Body of pancreas (tissue), 4 donors: ENCODE results near the gene NHERF2. TPM values are rescaled to one million over a fixed set of nuclear protein-coding genes. Genes with fewer than 3 reads are reported as not detected.

Experiments
- ATAC-seq: fragments of 150-250 bp; one replicate; pipeline ENCODE4 v1.9.1; 2016
- DNase-seq, 4 donors: peaks; one replicate each; pipeline ENCODE4 v3.0.0-alpha.2; 2019
- H3K27ac ChIP-seq, 4 donors: fragments of 200-600 bp; sonication (generic); 1 replicate in 3 of 4; 2 replicates in 1 of 4; pipeline versions ENCODE4 v1.5.1 to v1.6.1; 2016 to 2019; ENCODE audit warnings: mild to moderate bottlenecking in 1 of 4, mixed read lengths in 1 of 4, moderate library complexity in 1 of 4
- H3K27me3 ChIP-seq, 2 donors: fragments of 200-600 bp; sonication (generic); one replicate each; pipeline ENCODE4 v1.6.0; 2016; ENCODE audit warnings: mild to moderate bottlenecking in 1 of 2
- H3K36me3 ChIP-seq, 2 donors: fragments of 200-600 bp; sonication (generic); replicated peaks in 1 of 2; 2 replicates each; pipeline ENCODE4 v1.5.1; 2016; ENCODE audit warnings: low read depth in 2 of 2; ENCODE audit not compliant: insufficient read depth in 1 of 2
- H3K4me1 ChIP-seq: fragments of 200-600 bp; sonication (generic); one replicate; pipeline ENCODE4 v1.6.0; 2016
- H3K4me3 ChIP-seq, 2 donors: fragments of 200-600 bp; sonication (generic); 1 replicate in 1 of 2; 2 replicates in 1 of 2; pipeline ENCODE4 v1.5.1; 2016 to 2019
- H3K9me3 ChIP-seq, 3 donors: fragments of 200-600 bp; sonication (generic); 1 replicate in 2 of 3; 2 replicates in 1 of 3; pipeline ENCODE4 v1.5.1; 2016
- CTCF ChIP-seq, 7 experiments: fragments of 450-650 bp in 4 of 7; fragments of 200-600 bp in 3 of 7; sonication (generic) in 3 of 7; IDR thresholded peaks; one replicate each; pipeline ENCODE4 v1.5.1; 2016 to 2019; ENCODE audit warnings: antibody characterized with exemption in 7 of 7
- POLR2A ChIP-seq, 3 donors: fragments of 450-650 bp; IDR thresholded peaks; one replicate each; pipeline ENCODE4 v1.6.1; 2016; ENCODE audit warnings: antibody characterized with exemption in 3 of 3, mild to moderate bottlenecking in 2 of 3
- WGBS, 2 donors: methylation state at CpG; one replicate each; pipeline ENCODE4 v1.1.5; 2017; 5-methylcytosine and 5-hydroxymethylcytosine counted together
- intact Hi-C: fragments of 100-400 bp; cut with DNase I; formaldehyde crosslinking; loops from one replicate; pipeline ENCODE4 v1.15.1; 2023
- total RNA-seq, 2 donors: library from RNA; depleted of rRNA; stranded (reverse); fragments of >200 nt; gene quantifications; one replicate each; pipeline ENCODE4 v1.1.0, GENCODE V29; 2016

NHERF2 gene
- total RNA-seq, 2 donors from 2014 or later: 32.7 to 87.3 TPM

GRCh38 chr16:2061023-2061422 is 34.3 kb downstream of the NHERF2 start:
- Histone ChIP-seq H3K27me3 (no peaks in the 10 kb centered on the region), H3K36me3 (peaks cover 0 to 4% of the 10 kb centered on the region in 2 donors), H3K4me3 (no peak overlapping the region), H3K4me1 (no peaks in the 10 kb centered on the region), H3K9me3 (no peaks in the 10 kb centered on the region), H3K27ac (no peak overlapping the region)
- 86 to 94% methylated on average over 7 to 17 of the region's 18 CpGs for WGBS, 2 donors
- intact Hi-C loops: no loop called here
- DNase-seq (no peak), ATAC-seq (no peak)
- TF ChIP-seq CTCF (IDR thresholded peaks at IDR 0.05) (no peak), POLR2A (IDR thresholded peaks at IDR 0.05) (no peak)

GRCh38 chr16:2061526-2061925 is 34.8 kb downstream of the NHERF2 start:
- Histone ChIP-seq H3K9me3 (no peaks in the 10 kb centered on the region), H3K4me3 (no peak overlapping the region), H3K27ac (no peak overlapping the region), H3K36me3 (peaks cover 0 to 7% of the 10 kb centered on the region in 2 donors), H3K4me1 (no peaks in the 10 kb centered on the region), H3K27me3 (no peaks in the 10 kb centered on the region)
- no peak for TF ChIP-seq CTCF (IDR thresholded peaks at IDR 0.05)
- TF ChIP-seq POLR2A (IDR thresholded peaks at IDR 0.05): no peak
- no peak for DNase-seq
- WGBS, 2 donors: 93 to 97% methylated on average over 7 to 12 of the region's 13 CpGs
- intact Hi-C loops: no loop called here
- ATAC-seq: no peak

- ATAC-seq (no peak), DNase-seq (no peak)
- intact Hi-C loops: no loop called here
- Histone ChIP-seq H3K4me1 (no peaks in the 10 kb centered on the region), H3K4me3 (no peak overlapping the region), H3K27ac (no peak overlapping the region), H3K9me3 (no peaks in the 10 kb centered on the region), H3K36me3 (peaks cover 0 to 7% of the 10 kb centered on the region in 2 donors), H3K27me3 (no peaks in the 10 kb centered on the region)
- 94% methylated on average over 16 of the region's 28 CpGs; no CpG with 5 or more reads in 1 of the 2 donors for WGBS, 2 donors
- TF ChIP-seq POLR2A (IDR thresholded peaks at IDR 0.05) (no peak), CTCF (IDR thresholded peaks at IDR 0.05) (no peak)
Observed at GRCh38 chr16:2062801-2063200, 36.1 kb downstream of the NHERF2 start.

GRCh38 chr16:2063861-2064260 is 37.2 kb downstream of the NHERF2 start:
- H3K4me1 ChIP-seq: no peaks in the 10 kb centered on the region
- peaks cover 0 to 7% of the 10 kb centered on the region in 2 donors for H3K36me3 ChIP-seq
- ATAC-seq (no peak), DNase-seq (no peak)
- H3K27me3 ChIP-seq: no peaks in the 10 kb centered on the region
- WGBS, 2 donors: 90 to 94% methylated on average over 6 to 25 of the region's 25 CpGs
- intact Hi-C loops: no loop called here
- no peak overlapping the region for H3K27ac ChIP-seq
- TF ChIP-seq POLR2A (IDR thresholded peaks at IDR 0.05): no peak
- no peak for TF ChIP-seq CTCF (IDR thresholded peaks at IDR 0.05)
- H3K4me3 ChIP-seq: no peak overlapping the region
- H3K9me3 ChIP-seq: no peaks in the 10 kb centered on the region

- Histone ChIP-seq H3K9me3 (no peaks in the 10 kb centered on the region), H3K36me3 (peaks cover 0 to 7% of the 10 kb centered on the region in 2 donors), H3K27me3 (no peaks in the 10 kb centered on the region), H3K27ac (no peak overlapping the region), H3K4me3 (no peak overlapping the region), H3K4me1 (no peaks in the 10 kb centered on the region)
- TF ChIP-seq CTCF (IDR thresholded peaks at IDR 0.05) (no peak), POLR2A (IDR thresholded peaks at IDR 0.05) (no peak)
- no peak for DNase-seq
- intact Hi-C loops: no loop called here
- ATAC-seq: no peak
- 92 to 97% methylated on average over 10 to 13 of the region's 16 CpGs for WGBS, 2 donors
Observed at GRCh38 chr16:2064368-2064945, 37.8 kb downstream of the NHERF2 start.
